Gastrocnemius medialis (tissue), 4 donors: ENCODE data around the gene ZSWIM1.

Experiments
- POLR2A ChIP-seq, 2 donors: fragments of 450-650 bp; IDR thresholded peaks; one replicate each; pipeline ENCODE4 v1.6.1; 2017; ENCODE audit warnings: antibody characterized with exemption in 2 of 2, mild to moderate bottlenecking in 2 of 2, moderate library complexity in 2 of 2
- TF ChIP-seq, protein P1 (sequence below), 5 experiments: fragments of 450-650 bp in 3 of 5; fragments of 200-600 bp in 2 of 5; sonication (generic) in 2 of 5; IDR thresholded peaks in 4 of 5; conservative IDR thresholded peaks in 1 of 5; 1 replicate in 4 of 5; 2 replicates in 1 of 5; pipeline ENCODE4 v1.5.1; 2016 to 2019; ENCODE audit warnings: antibody characterized with exemption in 5 of 5, mild to moderate bottlenecking in 3 of 5, moderate library complexity in 3 of 5

DNA sequence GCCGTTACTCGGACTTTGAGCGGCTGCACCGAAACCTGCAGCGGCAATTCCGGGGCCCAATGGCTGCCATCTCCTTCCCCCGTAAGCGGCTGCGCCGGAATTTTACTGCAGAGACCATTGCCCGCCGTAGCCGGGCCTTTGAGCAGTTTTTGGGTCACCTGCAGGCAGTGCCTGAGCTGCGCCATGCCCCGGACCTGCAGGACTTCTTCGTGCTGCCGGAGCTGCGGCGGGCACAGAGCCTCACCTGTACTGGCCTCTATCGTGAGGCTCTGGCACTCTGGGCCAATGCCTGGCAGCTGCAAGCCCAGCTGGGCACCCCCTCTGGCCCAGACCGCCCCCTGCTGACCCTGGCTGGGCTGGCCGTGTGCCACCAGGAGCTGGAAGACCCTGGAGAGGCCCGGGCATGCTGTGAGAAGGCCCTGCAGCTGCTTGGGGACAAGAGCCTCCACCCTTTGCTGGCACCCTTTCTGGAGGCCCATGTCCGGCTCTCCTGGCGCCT lies 40.3 kb upstream of the ZSWIM1 start:
- TF ChIP-seq, protein P1, sequence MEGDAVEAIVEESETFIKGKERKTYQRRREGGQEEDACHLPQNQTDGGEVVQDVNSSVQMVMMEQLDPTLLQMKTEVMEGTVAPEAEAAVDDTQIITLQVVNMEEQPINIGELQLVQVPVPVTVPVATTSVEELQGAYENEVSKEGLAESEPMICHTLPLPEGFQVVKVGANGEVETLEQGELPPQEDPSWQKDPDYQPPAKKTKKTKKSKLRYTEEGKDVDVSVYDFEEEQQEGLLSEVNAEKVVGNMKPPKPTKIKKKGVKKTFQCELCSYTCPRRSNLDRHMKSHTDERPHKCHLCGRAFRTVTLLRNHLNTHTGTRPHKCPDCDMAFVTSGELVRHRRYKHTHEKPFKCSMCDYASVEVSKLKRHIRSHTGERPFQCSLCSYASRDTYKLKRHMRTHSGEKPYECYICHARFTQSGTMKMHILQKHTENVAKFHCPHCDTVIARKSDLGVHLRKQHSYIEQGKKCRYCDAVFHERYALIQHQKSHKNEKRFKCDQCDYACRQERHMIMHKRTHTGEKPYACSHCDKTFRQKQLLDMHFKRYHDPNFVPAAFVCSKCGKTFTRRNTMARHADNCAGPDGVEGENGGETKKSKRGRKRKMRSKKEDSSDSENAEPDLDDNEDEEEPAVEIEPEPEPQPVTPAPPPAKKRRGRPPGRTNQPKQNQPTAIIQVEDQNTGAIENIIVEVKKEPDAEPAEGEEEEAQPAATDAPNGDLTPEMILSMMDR (IDR thresholded peaks at IDR 0.05 in 4 of 5, conservative IDR thresholded peaks at IDR 0.05 in 1 of 5): no peak
- no peak for TF ChIP-seq POLR2A (IDR thresholded peaks at IDR 0.05)
